ENCODE results near the gene APOC1. TPM values are rescaled to one million over a fixed set of nuclear protein-coding genes. Genes with fewer than 3 reads are reported as not detected.
A peak's percentile ranks its signal among the peaks of the same experiment; 100 is the strongest.

Gene APOC1
- total and polyA plus RNA-seq, 11 donors = 0.83 to 84.7 (median 2.8) TPM; not detected in 1

DNA sequence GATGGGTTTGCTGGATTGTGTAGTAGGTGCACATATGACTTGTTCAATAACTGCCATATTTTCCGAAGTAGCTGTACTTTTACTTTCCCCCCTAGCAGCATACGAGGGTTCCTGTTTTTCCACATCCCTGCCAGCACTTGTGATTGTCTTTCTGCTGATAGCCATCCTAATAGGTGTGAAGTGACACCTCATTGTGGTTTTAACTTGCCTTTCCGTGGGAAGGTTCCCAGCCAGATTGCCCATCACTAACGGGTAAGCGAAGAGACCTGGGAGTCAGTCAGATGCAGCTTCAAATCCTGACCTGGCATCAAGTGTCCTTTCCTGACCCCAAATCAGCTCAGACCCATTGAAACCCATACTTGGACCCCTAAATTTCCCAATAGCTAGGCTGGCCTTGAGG is 45.3 kb downstream of the APOC1 start:
- Histone ChIP-seq H3K36me3 (peaks cover 0 to 50% (median 29%) of the 10 kb centered on the region in 9 donors), H3K9me3 (no peaks in the 10 kb centered on the region), H3K27me3 (no peaks in the 10 kb centered on the region), H3K27ac (no peak overlapping the region), H3K4me3 (no peak overlapping the region), H3K4me1 (peaks cover 0 to 54% (median 30%) of the 10 kb centered on the region in 12 donors)
- ATAC-seq (no peak), DNase-seq (no peak)
- 66 to 74% (median 69%) methylated on average over 5 of the region's 5 CpGs for WGBS, 4 donors
- intact Hi-C loops (cut with DNase I) = loop anchor here in 3 of 10 donors (5.0 to 10.0 kb wide), 3 partner anchors 38 to 175 kb away; partner anchors contain the start of gene RELB (in 1 of the 3)
- TF ChIP-seq POLR2A (IDR thresholded peaks at IDR 0.05) (no peak), CTCF (IDR thresholded peaks at IDR 0.05) (no peak)

GRCh38 chr19:44960906-44961728 is 46.7 kb downstream of the APOC1 start:
- H3K4me3 ChIP-seq = no peak overlapping the region
- no peak for DNase-seq
- ATAC-seq = peak in 1 of 4 donors; percentile 32
- no peaks in the 10 kb centered on the region for H3K9me3 ChIP-seq
- TF ChIP-seq CTCF (IDR thresholded peaks at IDR 0.05) = no peak
- no peak for TF ChIP-seq POLR2A (IDR thresholded peaks at IDR 0.05)
- H3K4me1 ChIP-seq = peaks cover 0 to 48% (median 26%) of the 10 kb centered on the region in 12 donors
- H3K36me3 ChIP-seq = peaks cover 0 to 64% (median 43%) of the 10 kb centered on the region in 9 donors
- intact Hi-C loops (cut with DNase I) = no loop called here
- no peaks in the 10 kb centered on the region for H3K27me3 ChIP-seq
- WGBS, 4 donors = 48 to 71% (median 62%) methylated on average over 7 to 8 of the region's 8 CpGs
- H3K27ac ChIP-seq = no peak overlapping the region

DNA sequence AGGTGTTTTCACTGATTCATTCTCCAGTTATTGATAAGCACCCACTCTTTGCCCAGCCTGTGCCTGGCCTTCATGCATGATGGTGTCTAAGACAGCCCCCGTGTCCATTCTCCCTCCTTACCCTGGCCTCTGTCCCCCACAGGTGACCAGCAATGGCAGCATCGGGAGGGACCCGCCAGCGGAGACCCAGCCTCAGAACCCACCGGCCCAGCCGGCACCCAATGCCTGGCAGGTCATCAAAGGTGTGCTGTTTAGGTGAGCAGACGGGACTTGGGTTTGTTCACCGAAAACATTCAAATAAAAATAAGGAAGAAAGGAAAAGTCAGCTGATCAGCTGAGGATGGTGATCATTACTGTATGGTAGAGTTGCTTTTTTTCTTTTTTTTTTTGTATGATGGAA is 47.4 kb downstream of the APOC1 start:
- no peak overlapping the region for H3K27ac ChIP-seq
- H3K9me3 ChIP-seq = no peaks in the 10 kb centered on the region
- TF ChIP-seq CTCF (IDR thresholded peaks at IDR 0.05) (no peak), POLR2A (IDR thresholded peaks at IDR 0.05) (no peak)
- H3K27me3 ChIP-seq = no peaks in the 10 kb centered on the region
- H3K36me3 ChIP-seq = peaks cover 0 to 71% (median 48%) of the 10 kb centered on the region in 9 donors
- DNase-seq (no peak), ATAC-seq (no peak)
- no peak overlapping the region for H3K4me3 ChIP-seq
- WGBS, 4 donors = 85 to 92% (median 89%) methylated on average over 8 of the region's 8 CpGs
- peaks cover 0 to 41% (median 20%) of the 10 kb centered on the region in 12 donors for H3K4me1 ChIP-seq
- intact Hi-C loops (cut with DNase I) = no loop called here

- intact Hi-C loops (cut with DNase I) = no loop called here
- DNase-seq (no peak), ATAC-seq (no peak)
- TF ChIP-seq CTCF (IDR thresholded peaks at IDR 0.05) (no peak), POLR2A (IDR thresholded peaks at IDR 0.05) (no peak)
- Histone ChIP-seq H3K4me1 (no peaks in the 10 kb centered on the region), H3K27ac (no peak overlapping the region), H3K36me3 (peaks cover 0 to 83% (median 62%) of the 10 kb centered on the region in 9 donors), H3K27me3 (no peaks in the 10 kb centered on the region), H3K9me3 (no peaks in the 10 kb centered on the region), H3K4me3 (no peak overlapping the region)
- 90 to 93% (median 90%) methylated on average over 5 of the region's 5 CpGs for WGBS, 4 donors
Measured at GRCh38 chr19:44968118-44968517, 53.7 kb downstream of the APOC1 start.
